Chondrocyte (in vitro differentiated cells): ENCODE measurements around the gene SPOCK2. TPM values are rescaled to one million over a fixed set of nuclear protein-coding genes. Genes with fewer than 3 reads are reported as not detected.
A peak's percentile ranks its signal among the peaks of the same experiment; 100 is the strongest.

Experiments used
- DNase-seq: peaks from one replicate; pipeline ENCODE4 v3.0.0; 2021; ENCODE audit warnings: mixed read lengths, low spot score
- H3K27ac Mint-ChIP-seq: one replicate; pipeline ENCODE4 v1.8.0; 2021; ENCODE audit warnings: mild to moderate bottlenecking, moderate library complexity, mixed read lengths; ENCODE audit not compliant: unreplicated experiment
- H3K27me3 Mint-ChIP-seq: 2 replicates; pipeline ENCODE4 v1.8.0; 2021; ENCODE audit warnings: low read depth, mixed read lengths
- H3K36me3 Mint-ChIP-seq: 2 replicates; pipeline ENCODE4 v1.8.0; 2021; ENCODE audit warnings: low read depth, mixed read lengths
- H3K4me1 Mint-ChIP-seq: 2 replicates; pipeline ENCODE4 v1.8.0; 2021; ENCODE audit warnings: low read depth, mild to moderate bottlenecking, mixed read lengths
- H3K4me3 Mint-ChIP-seq: one replicate; pipeline ENCODE4 v1.8.0; 2021; ENCODE audit warnings: mild to moderate bottlenecking, moderate library complexity, mixed read lengths; ENCODE audit not compliant: unreplicated experiment
- H3K9me3 Mint-ChIP-seq: 2 replicates; pipeline ENCODE4 v1.8.0; 2021; ENCODE audit warnings: low read depth, mixed read lengths
- total RNA-seq: library from RNA; stranded (reverse); gene quantifications from 3 replicates; pipeline ENCODE4 v1.2.1, GENCODE V29; 2021
- TF ChIP-seq, protein P1 (sequence below): fragments of 200-600 bp; sonication (generic); IDR thresholded peaks from 2 replicates; pipeline ENCODE4 v1.5.0; 2021; ENCODE audit warnings: antibody characterized with exemption, mild to moderate bottlenecking, moderate library complexity

SPOCK2 gene
- total RNA-seq, 1 donor from 2014 or later = 0.32 TPM

DNA sequence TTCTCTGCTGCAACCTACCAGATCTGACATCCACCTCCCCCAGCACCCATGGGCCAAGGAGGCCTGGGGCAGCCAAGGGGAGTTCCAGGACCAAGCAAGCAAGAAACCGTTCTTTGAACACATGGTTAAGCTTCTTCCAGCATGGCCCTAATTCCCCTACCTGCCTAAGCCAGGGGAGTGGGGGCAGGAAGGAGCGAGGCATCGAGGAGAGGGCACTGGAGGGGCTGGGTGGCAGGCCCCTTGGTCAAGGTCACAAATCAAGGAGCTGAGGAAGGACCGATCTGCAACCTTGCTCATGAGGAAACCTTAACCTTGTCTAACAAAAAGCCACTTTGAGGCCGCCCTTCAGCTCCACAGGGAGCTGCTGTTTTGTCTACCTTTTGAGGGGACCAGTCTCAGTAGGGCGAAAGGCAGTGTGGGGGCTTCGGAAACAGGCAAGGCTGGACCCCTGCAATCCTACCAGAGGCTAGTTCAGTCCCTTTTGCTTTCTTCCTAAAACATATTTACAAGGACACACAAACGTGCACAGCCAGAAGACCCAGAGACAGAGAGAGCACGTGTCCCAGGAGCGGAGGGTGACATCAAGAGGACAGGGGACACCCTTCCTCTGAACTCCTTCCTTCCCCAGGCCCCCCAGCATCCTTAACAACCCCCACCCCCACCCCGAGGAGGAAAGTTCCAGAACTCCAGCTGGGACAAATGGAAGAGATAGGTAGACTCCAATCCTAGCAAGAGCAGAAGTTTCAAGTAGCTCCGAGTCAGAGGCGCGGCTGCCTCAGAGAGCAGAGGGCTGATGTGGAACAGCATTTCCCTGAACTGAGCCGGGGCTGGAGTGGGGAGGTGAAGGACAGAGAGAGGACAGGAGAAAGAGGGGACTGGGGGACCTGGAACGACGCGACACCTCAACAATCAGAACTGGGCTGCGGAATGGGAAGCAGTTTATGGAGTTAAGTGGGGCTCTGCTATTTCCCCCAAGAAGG, 28.2 kb downstream of the SPOCK2 start:
- Mint-ChIP-seq H3K36me3 (no peaks in the 10 kb centered on the region), H3K4me3 (no peak overlapping the region), H3K27ac (no peak overlapping the region), H3K27me3 (peaks cover 5% of the 10 kb centered on the region), H3K4me1 (peaks cover 12% of the 10 kb centered on the region), H3K9me3 (no peaks in the 10 kb centered on the region)
- DNase-seq = no peak
- TF ChIP-seq, protein P1, sequence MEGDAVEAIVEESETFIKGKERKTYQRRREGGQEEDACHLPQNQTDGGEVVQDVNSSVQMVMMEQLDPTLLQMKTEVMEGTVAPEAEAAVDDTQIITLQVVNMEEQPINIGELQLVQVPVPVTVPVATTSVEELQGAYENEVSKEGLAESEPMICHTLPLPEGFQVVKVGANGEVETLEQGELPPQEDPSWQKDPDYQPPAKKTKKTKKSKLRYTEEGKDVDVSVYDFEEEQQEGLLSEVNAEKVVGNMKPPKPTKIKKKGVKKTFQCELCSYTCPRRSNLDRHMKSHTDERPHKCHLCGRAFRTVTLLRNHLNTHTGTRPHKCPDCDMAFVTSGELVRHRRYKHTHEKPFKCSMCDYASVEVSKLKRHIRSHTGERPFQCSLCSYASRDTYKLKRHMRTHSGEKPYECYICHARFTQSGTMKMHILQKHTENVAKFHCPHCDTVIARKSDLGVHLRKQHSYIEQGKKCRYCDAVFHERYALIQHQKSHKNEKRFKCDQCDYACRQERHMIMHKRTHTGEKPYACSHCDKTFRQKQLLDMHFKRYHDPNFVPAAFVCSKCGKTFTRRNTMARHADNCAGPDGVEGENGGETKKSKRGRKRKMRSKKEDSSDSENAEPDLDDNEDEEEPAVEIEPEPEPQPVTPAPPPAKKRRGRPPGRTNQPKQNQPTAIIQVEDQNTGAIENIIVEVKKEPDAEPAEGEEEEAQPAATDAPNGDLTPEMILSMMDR = no peak

DNA sequence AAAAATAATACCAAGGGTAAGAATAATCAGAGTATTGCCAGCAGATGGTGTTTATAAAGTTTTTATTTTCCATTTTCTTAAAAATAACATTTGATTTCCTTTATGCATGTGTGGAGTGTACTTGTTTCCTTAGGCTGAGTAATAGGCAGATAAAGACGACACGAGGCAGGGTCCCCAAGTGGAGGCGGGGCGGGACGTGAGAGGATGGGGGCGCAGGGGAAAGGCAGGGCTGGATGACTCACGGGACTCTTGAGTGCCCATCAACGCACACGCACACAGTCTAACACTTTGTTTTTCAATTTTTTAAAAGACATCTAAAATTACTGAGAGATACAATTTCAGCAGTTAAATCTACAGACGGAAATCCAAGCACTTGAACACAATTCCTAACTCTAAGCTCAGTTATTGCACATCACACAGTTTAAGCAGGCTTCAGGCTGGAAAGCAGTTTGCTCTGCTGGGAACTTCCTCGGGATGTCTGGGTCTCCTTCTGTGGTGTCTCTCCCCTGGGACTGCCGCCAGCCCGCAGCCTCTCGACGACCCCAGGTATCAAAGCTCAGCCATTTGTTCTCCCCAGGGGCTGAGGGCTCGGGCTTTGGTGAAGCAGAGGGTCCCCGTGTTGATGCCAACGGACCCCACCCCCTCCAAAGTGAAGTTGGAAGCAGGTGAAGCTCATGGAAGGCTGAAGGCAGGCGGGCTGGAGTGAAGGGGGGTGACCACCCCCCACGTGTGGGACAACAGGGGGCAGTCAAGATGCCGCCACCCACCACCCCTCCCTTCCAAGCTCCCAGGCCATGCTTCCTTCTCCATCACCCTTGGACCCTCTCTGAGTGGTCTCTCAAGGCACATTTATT, 29.1 kb downstream of the SPOCK2 start:
- Mint-ChIP-seq H3K4me1 (peaks cover 12% of the 10 kb centered on the region), H3K9me3 (no peaks in the 10 kb centered on the region), H3K4me3 (no peak overlapping the region), H3K27me3 (peaks cover 5% of the 10 kb centered on the region), H3K27ac (peak overlapping the region; percentile 2), H3K36me3 (no peaks in the 10 kb centered on the region)
- TF ChIP-seq, protein P1 = peak; percentile 2
- no peak for DNase-seq

DNA sequence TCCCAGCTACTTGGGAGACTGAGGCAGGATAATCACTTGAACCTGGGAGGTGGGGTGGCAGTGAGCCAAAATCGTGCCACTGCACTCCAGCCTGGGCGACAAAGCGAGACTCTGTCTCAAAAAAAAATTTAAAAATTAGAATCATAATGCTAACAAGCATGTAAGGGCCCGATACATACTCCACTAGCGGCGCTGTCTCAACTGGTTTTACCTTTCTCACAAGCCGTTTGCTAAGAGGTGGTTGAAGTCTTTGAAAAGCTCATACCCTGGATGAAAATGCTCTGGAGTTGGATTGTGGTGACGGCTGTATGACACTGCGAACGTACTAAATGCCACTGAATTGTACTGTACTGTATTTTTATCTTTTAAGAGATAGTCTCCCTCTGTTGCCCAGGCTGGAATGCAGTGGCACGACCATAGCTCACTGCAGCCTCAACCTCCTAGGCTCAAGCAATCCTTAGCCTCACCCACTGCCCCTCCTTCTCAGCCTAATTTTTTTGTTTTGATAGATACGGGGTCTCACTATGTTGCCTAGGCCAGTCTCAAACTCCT, 29.9 kb downstream of the SPOCK2 start:
- Mint-ChIP-seq H3K9me3 (no peaks in the 10 kb centered on the region), H3K36me3 (no peaks in the 10 kb centered on the region), H3K4me3 (no peak overlapping the region)

DNA sequence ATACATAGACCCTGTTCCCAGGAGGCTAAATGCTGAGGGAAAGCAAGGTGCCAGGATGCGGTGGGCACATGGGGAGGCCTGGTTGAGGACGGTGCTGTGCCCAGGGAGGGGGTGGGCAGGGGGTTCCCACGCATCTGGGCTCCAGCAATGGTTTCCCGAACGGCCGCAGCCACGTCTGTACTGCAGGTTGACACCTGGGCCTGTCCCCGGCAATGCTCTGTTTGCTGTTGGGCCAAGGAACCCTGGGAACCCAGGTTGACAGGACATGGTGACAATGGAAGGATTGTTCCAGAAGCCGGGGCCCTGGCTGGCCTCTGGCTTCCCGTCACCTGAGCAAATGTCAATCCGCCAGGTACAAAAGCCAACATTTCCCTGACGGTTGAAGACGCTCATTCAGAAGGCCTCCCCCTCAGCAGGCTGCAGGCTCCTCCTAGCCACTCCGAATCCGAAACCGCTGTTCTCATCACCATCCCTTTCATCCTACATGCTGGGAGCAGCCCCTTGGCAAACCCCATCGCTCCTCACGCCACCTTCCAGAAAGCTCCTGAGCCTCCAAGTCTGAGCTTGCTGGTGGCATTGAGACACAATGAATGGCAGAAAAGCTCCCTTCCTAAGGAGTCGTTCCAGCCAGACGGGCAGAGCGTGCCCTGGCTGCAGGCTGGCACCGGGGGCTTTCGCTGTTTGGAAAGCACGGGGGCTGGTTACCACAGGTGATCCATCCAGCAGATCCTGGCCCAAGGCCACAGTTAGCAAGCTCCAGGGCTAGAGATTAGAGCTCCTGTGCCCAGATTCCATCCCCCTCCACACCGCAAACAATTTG, 31.2 kb downstream of the SPOCK2 start:
- TF ChIP-seq, protein P1 = no peak
- no peak for DNase-seq
- no peaks in the 10 kb centered on the region for H3K9me3 Mint-ChIP-seq
- no peak overlapping the region for H3K27ac Mint-ChIP-seq
- H3K27me3 Mint-ChIP-seq = peaks cover 5% of the 10 kb centered on the region
- H3K36me3 Mint-ChIP-seq = no peaks in the 10 kb centered on the region
- peaks cover 12% of the 10 kb centered on the region for H3K4me1 Mint-ChIP-seq
- H3K4me3 Mint-ChIP-seq = no peak overlapping the region

More for the DNA sequence above, 29.9 kb downstream of the SPOCK2 start:
- no peak for DNase-seq
- peaks cover 5% of the 10 kb centered on the region for H3K27me3 Mint-ChIP-seq
- peaks cover 12% of the 10 kb centered on the region for H3K4me1 Mint-ChIP-seq
- TF ChIP-seq, protein P1 = no peak
- H3K27ac Mint-ChIP-seq = no peak overlapping the region
